EL (cell line): ENCODE measurements around the gene MTG1.

Experiments used
- DNase-seq: peaks from one replicate; pipeline ENCODE4 v3.0.0-alpha.2; 2016

The MTG1 gene

GRCh38 chr10:133471300-133472109 lies 77.5 kb downstream of the MTG1 start:
- no peak for DNase-seq
